PFSK-1 (cell line): ENCODE measurements around the gene SBK2.

Experiments used
- FOXP2 ChIP-seq: optimal IDR thresholded peaks from 2 replicates; pipeline ENCODE3; 2011; ENCODE audit warnings: borderline replicate concordance, control low read depth, inconsistent platforms; ENCODE audit not compliant: insufficient read depth; ENCODE audit errors: extremely low read length, extremely low read depth
- POLR2AphosphoS5 ChIP-seq: IDR thresholded peaks from 2 replicates; pipeline ENCODE4 v1.6.1; 2012; ENCODE audit warnings: low read depth, mild to moderate bottlenecking, control low read depth, low read length, moderate library complexity
- REST ChIP-seq, 2 experiments: IDR thresholded peaks; 2 replicates each; pipeline versions ENCODE4 v1.6.1 to v1.8.0; 2011 to 2012; ENCODE audit warnings: low read depth in 2 of 2, low read length in 2 of 2, control low read depth in 1 of 2, inconsistent platforms in 1 of 2, mild to moderate bottlenecking in 1 of 2, moderate library complexity in 1 of 2; ENCODE audit not compliant: insufficient read depth in 1 of 2
- SIN3A ChIP-seq: IDR thresholded peaks from 2 replicates; pipeline ENCODE4 v1.6.1; 2012; ENCODE audit warnings: mild to moderate bottlenecking, low read length, moderate library complexity, borderline replicate concordance; ENCODE audit not compliant: insufficient read depth
- TAF1 ChIP-seq: IDR thresholded peaks from 2 replicates; pipeline ENCODE4 v1.6.1; 2012; ENCODE audit warnings: low read length, control low read depth, borderline replicate concordance; ENCODE audit not compliant: insufficient read depth

Gene SBK2

DNA sequence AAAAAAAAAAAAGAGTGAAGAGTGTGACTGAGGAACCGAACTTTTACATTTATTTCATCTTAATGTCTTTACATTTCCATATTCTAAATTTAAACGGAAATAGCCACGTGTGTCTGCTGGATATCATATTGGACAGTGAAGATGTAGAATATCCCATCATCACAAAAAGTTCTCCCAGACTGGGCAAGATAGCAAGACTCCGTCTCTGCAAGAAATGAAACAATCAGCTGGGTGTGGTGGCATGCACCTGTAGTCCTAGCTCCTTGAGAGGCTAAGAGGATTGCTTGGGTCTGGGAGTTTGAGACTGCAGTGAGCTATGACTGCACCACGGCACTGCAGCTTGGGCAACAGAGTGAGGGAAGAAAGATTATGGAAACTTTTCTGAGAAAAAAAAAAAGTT is 39.8 kb upstream of the SBK2 start:
- TF ChIP-seq SIN3A (no peak), POLR2AphosphoS5 (no peak), FOXP2 (no peak), REST (IDR thresholded peaks at IDR 0.05; ENCODE audit: insufficient read depth in 1 of 2, low read depth in 2 of 2, low read length in 2 of 2) (no peak)

DNA sequence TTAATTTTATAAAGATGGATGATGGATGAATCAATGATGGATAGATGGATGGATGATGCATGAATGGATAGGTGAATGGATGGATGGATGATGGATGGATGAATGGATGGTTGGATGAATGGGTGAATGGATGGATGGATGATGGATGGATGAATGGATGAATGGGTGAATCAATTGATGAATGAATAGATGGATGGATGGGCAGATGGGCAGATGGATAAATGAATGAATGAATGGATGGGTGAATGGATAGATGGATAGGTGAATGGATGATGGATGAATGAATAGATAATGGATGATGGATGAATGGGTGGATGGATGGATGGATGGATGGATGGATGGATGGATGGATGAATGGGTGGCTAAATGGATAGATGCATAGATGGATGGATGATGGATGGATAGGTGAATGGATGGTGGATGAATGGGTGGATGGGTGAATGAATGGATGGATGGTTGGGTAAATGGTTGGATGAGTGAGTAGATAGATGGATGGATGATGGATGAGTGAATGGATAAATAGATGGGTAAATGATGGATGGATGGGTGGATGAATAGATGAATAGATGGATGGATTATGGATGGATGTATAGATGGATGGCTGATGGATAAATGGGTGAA is 30.9 kb upstream of the SBK2 start:
- TF ChIP-seq TAF1: no peak
- TF ChIP-seq POLR2AphosphoS5: no peak
- no peak for TF ChIP-seq SIN3A
- no peak for TF ChIP-seq REST (IDR thresholded peaks at IDR 0.05; ENCODE audit: insufficient read depth in 1 of 2, low read depth in 2 of 2, low read length in 2 of 2)
- TF ChIP-seq FOXP2: no peak

DNA sequence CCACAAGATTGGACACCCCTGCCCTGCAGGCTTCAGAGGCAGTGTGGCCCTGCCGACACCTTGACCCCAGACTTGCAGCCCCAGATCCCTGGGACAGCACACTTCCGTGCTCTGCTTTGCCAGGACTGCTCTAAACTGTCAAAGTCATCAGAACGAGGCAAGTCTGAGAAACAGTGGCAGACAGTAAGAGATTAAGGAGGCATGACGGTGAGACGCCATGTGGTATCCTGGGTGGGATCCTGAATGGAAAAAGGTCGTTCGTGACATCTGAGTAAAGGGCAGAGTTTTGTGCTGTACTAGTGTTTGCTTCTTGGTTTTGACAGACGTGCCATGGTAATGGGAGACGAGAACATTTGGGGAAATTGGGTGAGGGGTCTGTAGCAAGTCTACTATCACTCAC is 29.9 kb upstream of the SBK2 start:
- TF ChIP-seq SIN3A (no peak), REST (IDR thresholded peaks at IDR 0.05; ENCODE audit: insufficient read depth in 1 of 2, low read depth in 2 of 2, low read length in 2 of 2) (no peak), POLR2AphosphoS5 (no peak), FOXP2 (no peak), TAF1 (no peak)

GRCh38 chr19:55563261-55563690 is 26.3 kb upstream of the SBK2 start:
- no peak for TF ChIP-seq POLR2AphosphoS5
- no peak for TF ChIP-seq TAF1
- no peak for TF ChIP-seq REST (IDR thresholded peaks at IDR 0.05; ENCODE audit: insufficient read depth in 1 of 2, low read depth in 2 of 2, low read length in 2 of 2)
- no peak for TF ChIP-seq SIN3A
- no peak for TF ChIP-seq FOXP2

GRCh38 chr19:55559684-55560083 is 22.8 kb upstream of the SBK2 start:
- no peak for TF ChIP-seq REST (IDR thresholded peaks at IDR 0.05; ENCODE audit: insufficient read depth in 1 of 2, low read depth in 2 of 2, low read length in 2 of 2)
- no peak for TF ChIP-seq TAF1
- TF ChIP-seq SIN3A: no peak
- no peak for TF ChIP-seq FOXP2
- TF ChIP-seq POLR2AphosphoS5: no peak
